ENCODE data around the gene PRKCD.

- TF ChIP-seq CTCF (IDR thresholded peaks at IDR 0.05) (no peak), ZFX (IDR thresholded peaks at IDR 0.05; ENCODE audit: borderline replicate concordance) (no peak)
Measured at GRCh38 chr3:53122933-53123305, 38.1 kb upstream of the PRKCD start.
